ENCODE data around the gene TGFBRAP1.

DNA sequence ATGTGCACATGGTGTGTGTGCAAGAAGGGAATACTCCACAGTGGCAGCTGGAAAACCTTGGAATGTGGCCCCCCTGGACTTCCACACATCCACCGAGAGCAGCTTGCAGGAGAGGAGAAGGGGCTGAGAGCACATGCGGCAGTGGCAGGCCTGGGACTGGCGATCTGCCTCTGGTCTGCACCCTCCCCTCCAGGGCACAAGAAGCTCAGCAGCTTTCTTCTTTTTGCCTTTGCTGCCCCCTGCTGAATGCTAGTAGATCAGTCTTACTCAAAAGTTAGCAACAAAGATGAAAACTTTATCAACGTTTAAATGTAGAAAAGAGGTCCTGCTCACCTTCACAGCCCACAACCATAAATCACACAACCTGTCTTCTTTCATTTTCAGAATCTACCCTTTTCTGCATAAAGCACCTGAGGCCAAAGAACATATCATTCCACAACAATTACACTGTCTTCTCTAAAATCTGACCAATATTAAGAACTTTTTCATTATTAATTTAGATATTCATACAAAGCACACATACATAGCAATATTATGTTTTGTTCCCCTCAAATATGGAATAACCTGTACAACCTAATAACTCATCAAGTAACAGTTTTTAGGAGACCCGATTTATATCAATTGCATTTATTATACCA lies 34.6 kb downstream of the TGFBRAP1 start:
- TF ChIP-seq, protein P1, sequence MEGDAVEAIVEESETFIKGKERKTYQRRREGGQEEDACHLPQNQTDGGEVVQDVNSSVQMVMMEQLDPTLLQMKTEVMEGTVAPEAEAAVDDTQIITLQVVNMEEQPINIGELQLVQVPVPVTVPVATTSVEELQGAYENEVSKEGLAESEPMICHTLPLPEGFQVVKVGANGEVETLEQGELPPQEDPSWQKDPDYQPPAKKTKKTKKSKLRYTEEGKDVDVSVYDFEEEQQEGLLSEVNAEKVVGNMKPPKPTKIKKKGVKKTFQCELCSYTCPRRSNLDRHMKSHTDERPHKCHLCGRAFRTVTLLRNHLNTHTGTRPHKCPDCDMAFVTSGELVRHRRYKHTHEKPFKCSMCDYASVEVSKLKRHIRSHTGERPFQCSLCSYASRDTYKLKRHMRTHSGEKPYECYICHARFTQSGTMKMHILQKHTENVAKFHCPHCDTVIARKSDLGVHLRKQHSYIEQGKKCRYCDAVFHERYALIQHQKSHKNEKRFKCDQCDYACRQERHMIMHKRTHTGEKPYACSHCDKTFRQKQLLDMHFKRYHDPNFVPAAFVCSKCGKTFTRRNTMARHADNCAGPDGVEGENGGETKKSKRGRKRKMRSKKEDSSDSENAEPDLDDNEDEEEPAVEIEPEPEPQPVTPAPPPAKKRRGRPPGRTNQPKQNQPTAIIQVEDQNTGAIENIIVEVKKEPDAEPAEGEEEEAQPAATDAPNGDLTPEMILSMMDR (IDR thresholded peaks at IDR 0.05), result peak in 3 of 5 experiments; percentile 39 to 58 (median 41)
- TF ChIP-seq EP300 (IDR thresholded peaks at IDR 0.05), result no peak
- no peak for TF ChIP-seq POLR2A (IDR thresholded peaks at IDR 0.05)

Measured in tibial nerve (tissue), 4 donors.